Renal cortex interstitium (tissue), 3 donors: ENCODE data around the gene WDR81. TPM values are rescaled to one million over a fixed set of nuclear protein-coding genes. Genes with fewer than 3 reads are reported as not detected.

Experiments
- polyA plus RNA-seq, 3 donors: library from polyadenylated mRNA; unstranded; fragments of 120-200 nt; gene quantifications; one replicate each; pipeline ENCODE4 v1.2.1, GENCODE V29; 2013; ENCODE audit not compliant: insufficient read length in 3 of 3

Gene WDR81
- polyA plus RNA-seq, 3 donors, result 12.9 to 20.6 (median 19.1) TPM

Other genes with a start within 250 kb of the WDR81 start
- 10 to 100 TPM; 52.4 to 81.2 (median 68.2) TPM for gene MYO1C, start 232.0 kb upstream of the WDR81 start, polyA plus RNA-seq
- 10 to 100 TPM; 17.3 to 25.1 (median 19.1) TPM for gene INPP5K, start 208.1 kb upstream of the WDR81 start, polyA plus RNA-seq
- gene PITPNA, start 161.9 kb upstream of the WDR81 start, polyA plus RNA-seq, result 10 to 100 TPM; 75.8 to 89.2 (median 82.7) TPM
- gene SLC43A2, start 95.9 kb upstream of the WDR81 start, polyA plus RNA-seq, result 10 to 100 TPM; 25.5 to 35.8 (median 28.1) TPM
- 1 to 10 TPM; 5.0 to 8.4 (median 7.6) TPM for gene SCARF1, start 79.0 kb upstream of the WDR81 start, polyA plus RNA-seq
- 1 to 10 TPM; 3.0 to 5.1 (median 4.3) TPM for gene RILP, start 74.8 kb upstream of the WDR81 start, polyA plus RNA-seq
- 100 to 1,000 TPM; 303 to 353 (median 312) TPM for gene PRPF8, start 39.8 kb upstream of the WDR81 start, polyA plus RNA-seq
- gene TLCD2, start 14.3 kb upstream of the WDR81 start, polyA plus RNA-seq, result 1 to 10 TPM; 5.5 to 6.5 (median 6.2) TPM
- 100 to 1,000 TPM in 1 of 3 donors, 10 to 100 TPM in 2; 78.3 to 101 (median 98.9) TPM for gene SERPINF2, start 18.2 kb downstream of the WDR81 start, polyA plus RNA-seq
- 100 to 1,000 TPM; 222 to 235 (median 232) TPM for gene SERPINF1, start 37.4 kb downstream of the WDR81 start, polyA plus RNA-seq
- gene SMYD4, start 105.2 kb downstream of the WDR81 start, polyA plus RNA-seq, result 10 to 100 TPM; 13.5 to 17.5 (median 15.9) TPM
- gene RPA1, start 105.3 kb downstream of the WDR81 start, polyA plus RNA-seq, result 100 to 1,000 TPM; 101 to 135 (median 131) TPM